Neural cell (in vitro differentiated cells): Measurements from ENCODE around the gene ZFP42.

Experiments
- EP300 ChIP-seq: fragments of 450-650 bp; conservative IDR thresholded peaks from 2 replicates; pipeline ENCODE4 v1.6.1; 2014; ENCODE audit warnings: antibody characterized with exemption, mild to moderate bottlenecking, moderate library complexity; ENCODE audit not compliant: poor library complexity, severe bottlenecking
- POLR2AphosphoS5 ChIP-seq: IDR thresholded peaks from 2 replicates; pipeline ENCODE4 v1.6.1; 2012
- TAF1 ChIP-seq: IDR thresholded peaks from 2 replicates; pipeline ENCODE4 v1.6.1; 2012; ENCODE audit warnings: low read depth
- TF ChIP-seq, protein P1 (sequence below): fragments of 450-650 bp; IDR thresholded peaks from 2 replicates; pipeline ENCODE4 v1.5.1; 2014; ENCODE audit warnings: antibody characterized with exemption, mild to moderate bottlenecking, moderate library complexity; ENCODE audit not compliant: poor library complexity, severe bottlenecking
- TF ChIP-seq, protein P2 (sequence below): IDR thresholded peaks from 2 replicates; pipeline ENCODE4 v1.6.1; 2012; ENCODE audit warnings: borderline replicate concordance

DNA sequence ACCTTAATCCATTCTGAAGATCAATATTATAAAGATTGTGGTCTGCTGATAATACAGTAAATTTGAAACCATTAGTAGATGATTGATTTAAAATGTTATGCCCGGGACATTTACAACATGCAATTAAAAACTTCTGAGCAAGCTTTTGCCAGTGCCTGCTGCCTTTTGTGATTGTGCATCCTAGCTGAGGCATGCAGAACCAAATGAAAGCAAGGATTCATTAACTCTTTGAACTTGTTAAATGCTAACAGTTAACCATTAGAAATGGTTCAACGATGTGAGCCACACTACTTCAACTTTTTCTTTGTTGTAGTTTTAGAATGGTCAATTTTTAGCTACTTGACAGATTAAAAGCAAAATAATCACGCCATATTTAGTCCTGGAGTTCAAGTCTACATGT is 51.1 kb downstream of the ZFP42 start:
- TF ChIP-seq POLR2AphosphoS5 = no peak
- no peak for TF ChIP-seq TAF1
- TF ChIP-seq, protein P1, sequence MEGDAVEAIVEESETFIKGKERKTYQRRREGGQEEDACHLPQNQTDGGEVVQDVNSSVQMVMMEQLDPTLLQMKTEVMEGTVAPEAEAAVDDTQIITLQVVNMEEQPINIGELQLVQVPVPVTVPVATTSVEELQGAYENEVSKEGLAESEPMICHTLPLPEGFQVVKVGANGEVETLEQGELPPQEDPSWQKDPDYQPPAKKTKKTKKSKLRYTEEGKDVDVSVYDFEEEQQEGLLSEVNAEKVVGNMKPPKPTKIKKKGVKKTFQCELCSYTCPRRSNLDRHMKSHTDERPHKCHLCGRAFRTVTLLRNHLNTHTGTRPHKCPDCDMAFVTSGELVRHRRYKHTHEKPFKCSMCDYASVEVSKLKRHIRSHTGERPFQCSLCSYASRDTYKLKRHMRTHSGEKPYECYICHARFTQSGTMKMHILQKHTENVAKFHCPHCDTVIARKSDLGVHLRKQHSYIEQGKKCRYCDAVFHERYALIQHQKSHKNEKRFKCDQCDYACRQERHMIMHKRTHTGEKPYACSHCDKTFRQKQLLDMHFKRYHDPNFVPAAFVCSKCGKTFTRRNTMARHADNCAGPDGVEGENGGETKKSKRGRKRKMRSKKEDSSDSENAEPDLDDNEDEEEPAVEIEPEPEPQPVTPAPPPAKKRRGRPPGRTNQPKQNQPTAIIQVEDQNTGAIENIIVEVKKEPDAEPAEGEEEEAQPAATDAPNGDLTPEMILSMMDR = no peak
- TF ChIP-seq, protein P2, sequence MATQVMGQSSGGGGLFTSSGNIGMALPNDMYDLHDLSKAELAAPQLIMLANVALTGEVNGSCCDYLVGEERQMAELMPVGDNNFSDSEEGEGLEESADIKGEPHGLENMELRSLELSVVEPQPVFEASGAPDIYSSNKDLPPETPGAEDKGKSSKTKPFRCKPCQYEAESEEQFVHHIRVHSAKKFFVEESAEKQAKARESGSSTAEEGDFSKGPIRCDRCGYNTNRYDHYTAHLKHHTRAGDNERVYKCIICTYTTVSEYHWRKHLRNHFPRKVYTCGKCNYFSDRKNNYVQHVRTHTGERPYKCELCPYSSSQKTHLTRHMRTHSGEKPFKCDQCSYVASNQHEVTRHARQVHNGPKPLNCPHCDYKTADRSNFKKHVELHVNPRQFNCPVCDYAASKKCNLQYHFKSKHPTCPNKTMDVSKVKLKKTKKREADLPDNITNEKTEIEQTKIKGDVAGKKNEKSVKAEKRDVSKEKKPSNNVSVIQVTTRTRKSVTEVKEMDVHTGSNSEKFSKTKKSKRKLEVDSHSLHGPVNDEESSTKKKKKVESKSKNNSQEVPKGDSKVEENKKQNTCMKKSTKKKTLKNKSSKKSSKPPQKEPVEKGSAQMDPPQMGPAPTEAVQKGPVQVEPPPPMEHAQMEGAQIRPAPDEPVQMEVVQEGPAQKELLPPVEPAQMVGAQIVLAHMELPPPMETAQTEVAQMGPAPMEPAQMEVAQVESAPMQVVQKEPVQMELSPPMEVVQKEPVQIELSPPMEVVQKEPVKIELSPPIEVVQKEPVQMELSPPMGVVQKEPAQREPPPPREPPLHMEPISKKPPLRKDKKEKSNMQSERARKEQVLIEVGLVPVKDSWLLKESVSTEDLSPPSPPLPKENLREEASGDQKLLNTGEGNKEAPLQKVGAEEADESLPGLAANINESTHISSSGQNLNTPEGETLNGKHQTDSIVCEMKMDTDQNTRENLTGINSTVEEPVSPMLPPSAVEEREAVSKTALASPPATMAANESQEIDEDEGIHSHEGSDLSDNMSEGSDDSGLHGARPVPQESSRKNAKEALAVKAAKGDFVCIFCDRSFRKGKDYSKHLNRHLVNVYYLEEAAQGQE = no peak
- no peak for TF ChIP-seq EP300
